ENCODE measurements around the gene ASPRV1. TPM values are rescaled to one million over a fixed set of nuclear protein-coding genes. Genes with fewer than 3 reads are reported as not detected.

The ASPRV1 gene
- total and polyA plus RNA-seq, 2 donors (not counting 3 experiments of a cell fraction or from before 2014, with no cell fraction given) = 0.15 to 0.22 TPM

GRCh38 chr2:69933839-69934613 lies 27.4 kb downstream of the ASPRV1 start:
- dilution Hi-C loops (cut with MboI; ENCODE audit: extremely low pct_ligation_motif_present, low sequenced_read_pairs) = no loop called here
- DNase-seq (ENCODE audit: low read depth, low spot score) (peak; percentile 87), FAIRE-seq (peak; percentile 96)
- BruUV-seq (replicated peaks) = TSS peak; percentile 95
- intact Hi-C loops (cut with micrococcal nuclease) = loop anchor here (1.0 kb wide), 1 partner anchor 20 kb away; no protein-coding TSS in a partner anchor
- Histone ChIP-seq H3K4me3 (replicated peaks in 1 of 3; ENCODE audit: insufficient read depth in 1 of 3, low read depth in 1 of 3, low read length in 3 of 3) (peak overlapping the region in 1 of 3 experiments; percentile 30), H3K79me2 (ENCODE audit: control insufficient read depth, insufficient read depth, low read length) (peaks cover 4% of the 10 kb centered on the region), H3K27me3 (ENCODE audit: control insufficient read depth in 2 of 2, insufficient read depth in 2 of 2, low read length in 2 of 2) (no peaks in the 10 kb centered on the region), H2AFZ (ENCODE audit: low read depth, low read length) (peak overlapping the region; percentile 0), H3K9ac (replicated peaks; ENCODE audit: extremely low read depth, insufficient read depth, low read length) (peak overlapping the region; percentile 82), H3K27ac (ENCODE audit: insufficient read depth, low read depth, low read length) (peak overlapping the region; percentile 95), H3K36me3 (ENCODE audit: control insufficient read depth in 2 of 2, extremely low read depth in 1 of 2, insufficient read depth in 2 of 2, low read length in 2 of 2) (peaks cover 16 to 18% of the 10 kb centered on the region in 2 experiments), H4K20me1 (replicated peaks; ENCODE audit: control insufficient read depth, extremely low read depth, insufficient read depth, low read length) (no peaks in the 10 kb centered on the region), H3K4me1 (ENCODE audit: control insufficient read depth, extremely low read depth, insufficient read depth, low read length) (peaks cover 37% of the 10 kb centered on the region), H3K4me2 (ENCODE audit: insufficient read depth, low read length) (peak overlapping the region; percentile 78), H3K9me1 (replicated peaks; ENCODE audit: control insufficient read depth, extremely low read depth, insufficient read depth, low read length) (no peaks in the 10 kb centered on the region), H3K9me3 (replicated peaks; ENCODE audit: control insufficient read depth, insufficient read depth, low read length) (no peaks in the 10 kb centered on the region)
- POLR2A ChIA-PET = interaction anchor here (0.6 to 1.3 kb wide), 3 partner anchors 19 to 256 kb away, joined by 4 to 6 read pairs (median 4); partner anchors contain the start of gene MXD1
- TF ChIP-seq GATA2 (IDR thresholded peaks at IDR 0.05; ENCODE audit: insufficient read depth, insufficient read length, low read depth, low read length) (peak; percentile 61), POLR2AphosphoS5 (IDR thresholded peaks at IDR 0.05; ENCODE audit: insufficient read depth, low read depth, low read length) (peak; percentile 60), CTCF (IDR thresholded peaks at IDR 0.05; ENCODE audit: extremely low read depth in 1 of 2, insufficient read depth in 1 of 2, low read depth in 1 of 2, low read length in 2 of 2) (no peak), JUN (IDR thresholded peaks at IDR 0.05; ENCODE audit: borderline replicate concordance, insufficient read depth, insufficient read length, low read depth) (peak; percentile 63), POLR2A (IDR thresholded peaks at IDR 0.05; ENCODE audit: low read depth, low read length) (peak; percentile 77), MYC (IDR thresholded peaks at IDR 0.05; ENCODE audit: low read depth, low read length) (no peak), FOS (IDR thresholded peaks at IDR 0.05; ENCODE audit: borderline replicate concordance, insufficient read depth, low read length) (peak; percentile 82), EZH2 (IDR thresholded peaks at IDR 0.05; ENCODE audit: borderline replicate concordance, low read depth, low read length, severe bottlenecking) (no peak)
- CTCF ChIA-PET = interaction anchor here (0.8 to 2.7 kb wide), 7 partner anchors 11 to 210 kb away, joined by 3 to 19 read pairs (median 8); partner anchors contain the start of gene MXD1

Measured in endothelial cell of umbilical vein (primary cell).